Measurements from ENCODE around the gene CLCN1.
"Not testable (repeated sequence)": the region's sequence is repeated elsewhere in the genome, so short reads cannot be mapped to it uniquely, and the experiment has no call there.

CLCN1 gene

DNA sequence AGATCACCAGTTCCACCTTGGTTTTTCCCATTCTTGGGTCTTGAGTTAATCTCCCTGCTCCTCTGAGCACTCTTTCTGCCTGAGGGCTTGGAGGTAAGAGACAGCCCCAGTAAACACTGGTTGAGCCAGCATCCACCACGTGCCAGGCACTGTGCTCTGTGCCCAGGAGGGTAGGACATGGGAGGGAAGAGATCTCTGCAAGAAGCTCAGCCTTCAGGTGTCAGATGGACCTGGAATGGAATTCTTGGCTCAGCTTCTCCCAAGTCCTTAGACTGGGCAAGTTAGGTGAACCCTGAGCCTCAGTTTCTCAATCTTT is 67.7 kb downstream of the CLCN1 start:
- H3K4me3 ChIP-seq (ENCODE audit: low read depth, low read length) = no peak overlapping the region

DNA sequence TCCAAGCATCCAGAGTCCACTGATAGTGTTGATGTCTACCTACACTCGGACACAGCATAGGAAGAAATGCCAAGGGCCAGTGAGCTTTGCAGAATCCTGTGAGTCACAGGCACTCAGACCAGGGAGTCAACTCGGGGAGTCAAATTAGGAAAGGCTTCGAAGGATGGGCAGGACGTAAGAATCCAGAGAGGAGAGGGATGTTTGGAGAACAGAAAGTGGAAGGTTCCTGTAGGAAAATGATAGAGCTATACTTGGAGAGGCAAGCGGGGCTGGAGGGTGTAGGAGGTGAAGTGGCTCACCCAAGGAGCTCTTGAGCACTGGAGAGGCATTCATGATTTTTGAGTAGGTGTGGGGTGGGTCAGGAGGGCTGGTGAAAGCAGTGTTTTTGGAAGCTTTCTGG is 68.2 kb downstream of the CLCN1 start:
- H3K4me3 ChIP-seq (ENCODE audit: low read depth, low read length) = no peak overlapping the region

DNA sequence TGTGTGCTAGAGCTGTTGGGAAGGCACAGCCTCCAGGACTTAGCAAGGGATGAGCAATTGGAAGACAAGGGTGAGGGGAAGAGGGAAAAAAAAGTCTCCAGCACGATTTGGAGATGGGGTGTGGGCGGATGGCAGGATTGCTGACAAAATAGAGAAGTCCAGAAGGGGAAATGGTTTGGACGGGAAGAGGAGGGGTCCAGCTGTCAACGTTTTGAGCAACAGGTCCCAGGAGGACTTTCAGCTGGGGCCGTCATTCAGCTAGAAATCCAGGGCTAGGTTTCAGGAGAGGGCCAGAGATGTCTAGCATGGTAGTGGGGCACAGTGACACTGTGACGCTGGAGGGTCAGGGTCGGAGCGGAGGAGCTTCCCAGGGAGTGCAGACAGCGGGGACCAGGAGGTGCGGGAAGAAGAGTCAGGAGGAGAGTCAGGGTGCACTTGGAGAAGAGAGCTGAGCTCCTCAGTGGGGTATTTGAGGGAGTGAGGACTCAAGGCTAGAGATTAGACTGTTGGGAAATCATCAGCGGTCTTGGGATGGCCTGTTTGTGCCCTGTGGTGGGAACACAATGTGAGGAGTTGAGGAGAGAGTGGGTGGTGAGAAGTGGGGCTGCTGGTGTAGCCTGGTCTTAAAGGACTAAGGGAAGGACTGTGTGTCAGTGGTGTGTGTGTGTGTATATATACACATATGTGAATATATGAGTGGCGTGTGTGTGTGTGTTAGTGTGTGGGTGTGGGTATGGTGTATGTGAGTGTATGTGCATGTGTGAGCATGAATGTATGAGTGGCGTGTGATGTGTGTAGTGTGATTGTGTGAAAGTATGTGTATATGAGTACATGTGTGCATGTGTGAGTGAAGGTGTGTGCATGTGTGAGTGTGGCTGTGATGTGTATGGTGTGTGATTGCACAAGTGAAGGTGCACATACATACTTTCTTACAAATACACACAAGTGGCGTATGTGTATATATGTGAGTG is 69.0 kb downstream of the CLCN1 start:
- H3K4me3 ChIP-seq (ENCODE audit: low read depth, low read length) = no peak overlapping the region

DNA sequence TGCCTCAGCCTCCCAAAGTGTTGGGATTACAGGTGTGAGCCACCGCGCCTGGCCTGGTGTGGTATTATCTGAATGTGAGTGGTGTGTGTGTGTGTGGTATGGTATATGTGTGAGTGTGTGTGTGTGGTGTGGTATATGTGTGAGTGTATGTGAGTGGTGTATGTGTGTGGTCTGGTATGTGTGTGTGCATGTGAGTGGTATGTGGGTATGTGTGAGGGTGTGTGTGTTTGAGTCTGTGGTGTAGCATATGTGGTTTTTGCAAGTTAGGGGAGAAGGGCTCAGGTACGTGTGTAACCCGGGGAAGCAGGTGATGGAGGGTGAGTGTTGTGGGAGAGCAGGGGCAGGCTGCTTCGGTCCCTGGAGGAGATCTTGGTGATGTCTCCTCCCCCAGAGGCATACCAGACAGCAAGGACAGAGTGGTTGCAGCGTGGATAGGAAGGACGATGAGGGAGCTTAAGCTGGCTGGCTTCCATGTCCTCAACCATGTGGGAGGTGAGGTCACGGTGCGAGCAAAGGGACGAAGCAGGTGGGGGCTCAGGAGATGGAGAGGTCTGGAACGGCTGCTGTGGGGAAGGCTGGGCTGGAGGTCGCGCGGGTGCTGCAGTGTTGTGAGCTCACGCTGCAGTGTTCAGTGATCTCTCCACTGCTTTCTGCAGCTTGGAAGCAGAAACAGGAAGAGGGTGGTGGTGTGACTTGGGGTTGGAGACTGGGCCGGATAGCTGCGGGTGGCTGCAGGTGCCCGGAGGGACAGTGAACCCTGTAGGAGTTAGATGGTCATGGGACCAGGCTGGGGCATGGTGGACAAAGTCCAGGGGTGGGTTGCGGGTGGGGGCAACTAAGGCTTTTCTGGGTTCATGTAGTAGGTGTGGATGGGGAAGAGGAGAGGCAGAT is 70.2 kb downstream of the CLCN1 start:
- no peak overlapping the region for H3K4me3 ChIP-seq (ENCODE audit: low read depth, low read length)

DNA sequence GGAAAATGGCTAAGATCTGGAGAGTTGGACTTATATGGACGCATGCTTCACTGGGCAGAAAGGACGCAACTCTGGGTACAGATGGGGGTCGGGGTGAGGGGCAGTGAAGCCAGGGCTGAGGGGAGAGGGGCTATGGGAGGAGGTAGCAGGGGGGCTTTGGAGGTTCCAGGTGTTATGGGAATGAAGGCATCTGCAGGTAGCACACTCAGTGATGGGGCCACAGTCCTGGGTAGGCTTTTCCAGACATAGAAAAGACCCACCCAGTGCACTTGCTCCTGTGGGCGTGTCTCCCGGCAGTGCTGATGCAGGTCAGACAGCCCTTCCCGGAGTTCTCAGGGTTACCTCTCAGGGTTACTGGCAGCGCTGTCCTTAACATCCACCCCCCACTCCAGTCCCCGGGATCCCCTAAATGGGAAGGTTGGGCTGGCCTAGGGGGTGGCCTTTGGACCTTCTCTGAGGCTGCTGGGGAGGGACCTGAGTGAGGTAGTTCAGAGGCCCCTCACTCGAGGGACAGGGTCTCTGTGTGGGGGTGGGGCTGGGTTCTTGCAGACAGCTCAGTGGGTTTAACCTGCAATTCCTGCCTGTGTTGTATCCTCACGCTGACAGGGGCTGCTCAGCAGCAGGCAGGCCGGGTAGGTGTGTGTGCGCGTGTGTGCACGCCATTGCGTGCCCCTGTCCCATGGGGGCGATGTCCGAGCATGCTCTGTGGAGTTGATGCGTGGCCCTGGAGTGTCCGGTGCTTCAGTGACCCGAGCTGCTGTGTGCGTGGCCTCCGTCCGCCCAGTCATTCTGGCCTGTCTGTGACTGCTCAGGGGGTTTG is 71.5 kb downstream of the CLCN1 start:
- no peak overlapping the region for H3K4me3 ChIP-seq (ENCODE audit: low read depth, low read length)

DNA sequence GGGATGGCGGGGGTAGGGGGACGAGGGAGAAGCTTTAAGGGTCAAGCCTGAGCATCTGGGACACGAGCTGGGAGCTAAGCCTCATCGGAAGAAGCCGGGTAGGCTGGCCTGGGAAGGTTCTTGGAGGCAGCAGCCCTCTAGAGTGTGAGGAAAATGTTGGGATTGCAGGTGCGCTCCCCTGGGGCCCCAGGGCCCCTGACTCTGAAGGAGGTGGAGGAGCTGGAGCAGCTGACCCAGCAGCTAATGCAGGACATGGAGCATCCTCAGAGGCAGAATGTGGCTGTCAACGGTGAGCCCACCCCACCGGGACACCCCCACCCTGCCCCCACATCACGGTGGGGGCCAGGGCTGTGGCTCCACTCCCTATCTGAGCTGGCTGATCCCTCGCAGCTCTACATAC is 72.1 kb downstream of the CLCN1 start:
- no peak overlapping the region for H3K4me3 ChIP-seq (ENCODE audit: low read depth, low read length)

DNA sequence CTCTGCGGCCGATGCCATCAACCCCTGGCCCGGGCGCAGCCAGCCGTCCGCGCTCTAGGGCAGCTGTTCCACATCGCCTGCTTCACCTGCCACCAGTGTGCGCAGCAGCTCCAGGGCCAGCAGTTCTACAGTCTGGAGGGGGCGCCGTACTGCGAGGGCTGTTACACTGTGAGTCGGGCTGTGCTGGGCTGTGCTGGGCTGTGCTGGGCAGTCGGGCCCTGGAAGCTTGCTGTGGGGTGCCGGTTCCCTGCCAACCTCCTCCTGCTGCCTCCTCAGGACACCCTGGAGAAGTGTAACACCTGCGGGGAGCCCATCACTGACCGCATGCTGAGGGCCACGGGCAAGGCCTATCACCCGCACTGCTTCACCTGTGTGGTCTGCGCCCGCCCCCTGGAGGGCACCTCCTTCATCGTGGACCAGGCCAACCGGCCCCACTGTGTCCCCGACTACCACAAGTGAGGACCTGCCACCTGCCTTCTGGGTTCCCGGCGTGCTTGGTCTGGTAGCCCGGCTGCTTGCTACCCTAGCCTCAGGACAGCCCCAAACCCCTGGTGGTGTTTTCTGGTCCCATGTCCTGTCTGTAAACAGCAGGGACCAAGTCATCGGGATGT is 72.7 kb downstream of the CLCN1 start:
- no peak overlapping the region for H3K4me3 ChIP-seq (ENCODE audit: low read depth, low read length)

DNA sequence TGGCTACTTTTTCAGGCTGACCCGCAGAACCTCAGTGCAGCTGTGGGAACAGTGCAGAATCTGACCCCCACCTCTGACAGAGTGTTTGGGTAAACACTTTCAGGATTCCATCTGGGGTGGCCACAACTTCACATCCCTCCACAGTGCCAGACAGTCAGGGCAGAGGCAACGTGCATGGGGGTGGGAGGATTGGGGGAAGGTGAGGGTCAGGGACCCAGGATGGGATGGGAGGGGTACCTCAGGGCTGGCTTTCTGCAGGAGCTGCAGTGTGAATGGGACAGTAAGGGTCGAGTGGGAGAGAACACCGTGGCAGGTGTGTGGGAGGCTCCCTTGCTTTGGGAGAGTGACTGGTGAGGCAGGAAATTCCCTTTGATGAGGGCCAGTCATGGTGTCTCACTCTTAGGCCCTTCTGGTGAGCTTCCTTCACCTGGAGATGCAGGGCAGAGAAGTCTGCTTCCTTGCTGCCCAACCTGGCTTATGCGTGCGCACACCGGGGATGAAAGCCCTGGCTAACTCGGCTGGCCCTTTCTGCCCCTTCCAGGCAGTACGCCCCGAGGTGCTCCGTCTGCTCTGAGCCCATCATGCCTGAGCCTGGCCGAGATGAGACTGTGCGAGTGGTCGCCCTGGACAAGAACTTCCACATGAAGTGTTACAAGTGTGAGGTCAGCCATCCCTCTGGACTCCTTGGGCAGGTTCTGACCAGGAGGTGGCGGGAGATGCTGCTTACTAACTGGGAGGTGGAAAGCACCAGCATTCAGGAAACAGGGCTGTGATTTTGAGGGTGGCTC is 73.6 kb downstream of the CLCN1 start:
- H3K4me3 ChIP-seq (ENCODE audit: low read depth, low read length) = no peak overlapping the region

DNA sequence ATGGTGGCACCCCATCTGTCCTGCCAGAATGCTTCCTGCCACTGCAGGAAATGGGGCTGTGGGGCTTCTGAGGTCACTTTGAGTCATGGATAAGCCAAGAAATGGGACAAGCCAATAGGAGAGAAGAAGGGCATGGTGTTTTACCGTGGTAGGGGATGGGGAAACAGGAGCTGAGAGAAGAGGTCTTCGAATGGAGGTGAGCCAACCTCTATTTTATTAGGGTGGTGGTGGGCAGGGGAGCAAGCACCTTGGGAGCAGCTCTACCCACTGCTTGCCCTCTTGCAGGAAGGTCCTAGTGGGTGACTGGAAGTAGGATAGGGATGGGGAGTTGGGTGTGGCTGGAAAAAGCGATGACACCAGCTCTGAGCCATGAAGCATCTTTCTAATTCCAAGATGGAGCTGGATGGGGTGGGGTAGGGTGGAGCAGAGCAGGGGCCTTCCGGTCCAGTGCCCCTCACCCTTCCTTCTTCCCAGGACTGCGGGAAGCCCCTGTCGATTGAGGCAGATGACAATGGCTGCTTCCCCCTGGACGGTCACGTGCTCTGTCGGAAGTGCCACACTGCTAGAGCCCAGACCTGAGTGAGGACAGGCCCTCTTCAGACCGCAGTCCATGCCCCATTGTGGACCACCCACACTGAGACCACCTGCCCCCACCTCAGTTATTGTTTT is 74.3 kb downstream of the CLCN1 start:
- no peak overlapping the region for H3K4me3 ChIP-seq (ENCODE audit: low read depth, low read length)

DNA sequence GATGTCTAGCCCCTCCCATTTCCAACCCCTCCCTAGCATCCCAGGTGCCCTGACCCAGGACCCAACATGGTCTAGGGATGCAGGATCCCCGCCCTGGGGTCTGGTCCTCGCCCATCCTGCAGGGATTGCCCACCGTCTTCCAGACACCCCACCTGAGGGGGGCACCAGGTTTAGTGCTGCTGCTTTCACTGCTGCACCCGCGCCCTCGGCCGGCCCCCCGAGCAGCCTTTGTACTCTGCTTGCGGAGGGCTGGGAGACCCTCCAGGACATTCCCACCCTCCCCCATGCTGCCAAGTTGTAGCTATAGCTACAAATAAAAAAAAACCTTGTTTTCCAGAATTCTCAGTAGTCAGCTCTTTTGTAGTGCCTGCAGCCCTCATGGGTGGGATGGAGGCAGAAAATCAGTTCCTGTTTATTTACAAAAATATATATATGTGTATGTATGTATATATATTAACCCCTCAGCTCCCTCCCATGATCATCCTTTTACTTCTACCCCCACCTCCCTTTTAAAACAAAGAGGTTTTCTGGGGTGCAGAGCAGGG is 74.9 kb downstream of the CLCN1 start:
- H3K4me3 ChIP-seq (ENCODE audit: low read depth, low read length) = no peak overlapping the region

DNA sequence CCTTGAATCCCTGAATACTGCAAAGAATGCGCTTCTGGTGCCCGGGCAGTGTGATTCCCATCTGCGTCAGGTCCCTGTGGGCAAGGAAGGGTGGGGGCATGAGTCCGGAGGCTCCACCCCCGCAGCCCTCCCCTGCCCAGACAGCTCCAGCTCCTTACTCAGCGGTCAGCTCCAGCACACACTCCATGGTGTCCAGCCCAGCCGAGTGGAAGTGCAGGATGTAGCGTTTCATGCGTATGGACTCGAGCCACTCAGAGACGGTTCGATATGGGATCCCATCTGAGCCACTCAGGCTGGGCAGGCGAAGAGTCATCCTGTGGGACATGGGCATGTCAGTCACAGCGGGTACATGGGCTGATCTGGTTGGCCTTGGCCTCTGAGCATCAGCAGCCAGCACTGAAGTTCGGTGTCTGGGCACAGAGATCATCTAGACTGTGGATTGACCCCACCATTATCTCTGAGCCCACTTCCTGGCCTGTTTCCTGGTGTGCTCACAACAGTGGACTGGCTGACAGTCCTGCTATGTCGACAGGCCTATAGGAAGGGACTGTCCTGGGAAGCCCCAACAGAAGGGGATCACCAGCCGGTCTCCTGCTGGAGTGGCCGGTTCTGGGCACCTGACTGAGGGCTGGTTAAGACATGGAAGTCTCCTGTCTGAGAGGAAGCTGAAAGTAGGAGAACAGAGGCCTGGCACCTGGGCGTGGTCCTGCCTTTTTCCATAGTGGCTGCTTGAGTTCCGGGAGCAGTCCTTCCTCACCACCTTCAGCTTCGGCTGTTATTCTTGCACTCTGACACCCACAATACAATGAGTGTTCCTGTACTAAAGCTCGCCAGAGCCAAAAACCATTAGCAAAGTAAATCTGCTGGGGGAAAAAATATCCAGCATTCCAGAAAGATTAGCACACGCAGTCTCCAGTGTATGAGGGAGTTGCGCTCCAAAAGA is 75.8 kb downstream of the CLCN1 start:
- H3K4me3 ChIP-seq (ENCODE audit: low read depth, low read length) = no peak overlapping the region

DNA sequence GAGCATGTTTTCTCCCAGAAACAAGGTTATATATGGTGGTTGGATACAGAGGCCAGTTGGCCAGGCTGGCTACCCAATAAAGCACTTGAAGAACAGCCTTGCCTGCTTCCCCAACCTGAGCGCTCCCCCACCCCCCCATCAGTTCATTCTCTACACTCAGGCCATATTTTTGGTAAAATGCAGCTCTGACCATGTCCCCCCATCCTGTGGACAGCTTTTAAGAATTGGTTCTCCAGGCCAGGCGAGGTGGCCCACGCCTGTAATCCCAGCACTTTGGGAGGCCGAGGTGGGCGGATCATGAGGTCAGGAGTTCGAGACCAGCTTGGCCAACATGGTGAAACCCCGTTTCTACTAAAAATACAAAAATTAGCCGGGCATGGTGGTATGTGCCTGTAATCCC is 76.5 kb downstream of the CLCN1 start:
- not testable (repeated sequence) for H3K4me3 ChIP-seq (ENCODE audit: low read depth, low read length)

DNA sequence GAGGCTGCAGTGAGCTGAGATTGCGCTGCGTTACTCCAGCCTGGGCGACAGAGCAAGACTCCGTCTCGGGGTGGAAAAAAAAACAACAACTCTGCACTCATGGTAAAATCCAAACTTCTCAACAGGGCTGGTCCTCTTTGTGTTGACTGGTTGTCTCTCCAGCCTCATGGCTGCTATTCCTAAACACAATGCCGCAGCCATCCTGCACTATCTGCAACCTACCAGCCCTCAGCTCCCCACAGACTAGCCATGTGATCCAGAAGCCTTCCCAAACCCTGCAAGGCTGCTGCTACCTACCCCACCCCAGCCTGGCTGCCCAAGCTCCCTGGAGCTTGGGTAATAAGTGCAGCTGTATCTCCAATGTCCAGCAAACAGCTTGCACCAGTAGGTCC is 77.0 kb downstream of the CLCN1 start:
- no peak overlapping the region for H3K4me3 ChIP-seq (ENCODE audit: low read depth, low read length)

DNA sequence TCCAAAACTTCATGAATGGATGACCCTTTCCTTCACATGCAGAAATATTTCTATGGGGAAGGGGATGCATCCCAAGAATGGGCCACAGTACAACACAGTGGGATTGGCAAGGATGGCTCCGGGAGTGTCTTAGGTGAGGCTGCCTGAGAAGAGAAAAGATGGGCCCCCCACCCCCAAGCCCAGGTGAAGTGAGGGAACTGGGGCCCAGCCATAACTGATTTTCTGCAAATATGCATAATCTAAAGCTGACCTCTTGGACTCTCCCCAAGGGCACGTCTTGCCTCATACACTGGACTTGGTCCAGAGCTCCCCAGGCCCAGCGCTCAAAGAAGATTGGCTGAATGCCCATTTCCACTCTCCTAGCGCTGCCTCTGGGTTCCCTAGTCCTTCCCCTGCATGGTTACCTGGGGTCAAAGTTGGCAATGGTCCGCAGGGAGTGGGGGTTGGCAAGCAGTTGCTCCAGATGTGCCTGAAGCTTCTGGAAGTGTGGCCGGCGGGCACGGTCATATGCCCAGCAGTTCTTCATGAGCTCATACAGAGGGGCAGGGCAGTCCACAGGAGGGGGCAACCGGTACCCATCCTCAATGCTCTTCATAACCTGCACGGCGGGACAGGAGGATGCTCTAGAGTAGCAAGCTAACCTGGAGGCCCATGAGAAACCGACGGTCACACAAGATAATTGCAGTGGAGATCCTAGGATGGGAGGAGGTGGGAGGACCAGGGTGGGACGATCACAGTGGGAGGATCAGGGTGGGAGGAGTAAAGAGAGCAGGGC is 77.5 kb downstream of the CLCN1 start:
- H3K4me3 ChIP-seq (ENCODE audit: low read depth, low read length) = no peak overlapping the region

DNA sequence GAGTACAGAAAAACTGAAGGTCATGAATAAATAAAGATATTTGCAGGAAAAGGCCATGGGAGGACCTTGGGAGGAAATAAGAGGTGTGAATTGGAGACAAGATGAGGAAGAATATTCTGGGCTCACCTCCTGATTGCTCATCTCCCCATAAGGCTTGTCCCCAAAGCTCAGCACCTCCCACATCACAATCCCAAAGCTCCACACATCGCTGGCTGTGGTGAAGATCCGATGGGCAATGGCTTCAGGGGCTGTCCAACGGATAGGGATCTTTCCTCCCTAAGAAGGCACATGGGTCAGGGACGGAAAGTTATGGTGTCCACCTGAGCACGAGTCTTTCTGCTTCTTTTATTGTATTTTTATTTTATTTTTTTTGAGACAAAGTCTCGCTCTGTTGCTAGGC is 78.2 kb downstream of the CLCN1 start:
- no peak overlapping the region for H3K4me3 ChIP-seq (ENCODE audit: low read depth, low read length)

DNA sequence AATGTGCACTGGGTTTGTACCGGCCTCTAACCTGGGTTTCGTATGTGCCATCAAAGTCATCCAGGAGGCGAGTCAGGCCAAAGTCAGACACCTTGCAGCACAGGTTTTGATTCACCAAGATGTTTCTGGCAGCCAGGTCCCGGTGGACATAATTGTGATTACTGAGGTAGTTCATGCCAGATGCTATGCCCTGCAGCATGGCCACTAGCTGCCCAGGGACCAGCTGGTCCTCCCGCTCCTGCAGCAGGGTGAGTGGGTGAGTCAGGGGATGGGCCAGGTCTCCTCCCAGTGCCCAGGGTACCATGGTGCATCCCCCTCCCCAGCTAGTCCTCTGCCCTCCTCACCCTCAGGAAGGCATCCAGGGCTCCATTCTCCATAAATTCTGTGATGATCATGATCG is 78.9 kb downstream of the CLCN1 start:
- no peak overlapping the region for H3K4me3 ChIP-seq (ENCODE audit: low read depth, low read length)

Data from iPS-11a (cell line).